Esophagus muscularis mucosa (tissue), 4 donors: ENCODE results near the gene SYNE1.

Source experiments
- CTCF ChIP-seq, 3 experiments: fragments of 200-600 bp in 2 of 3; fragments of 450-650 bp in 1 of 3; sonication (generic) in 2 of 3; IDR thresholded peaks; one replicate each; pipeline ENCODE4 v1.5.1; 2017 to 2019; ENCODE audit warnings: antibody characterized with exemption in 3 of 3, mild to moderate bottlenecking in 2 of 3, moderate library complexity in 1 of 3
- EP300 ChIP-seq: sonication (generic); formaldehyde crosslinking; IDR thresholded peaks from one replicate; pipeline ENCODE4 v1.6.1; 2017; ENCODE audit warnings: antibody characterized with exemption
- POLR2A ChIP-seq: fragments of 450-650 bp; IDR thresholded peaks from one replicate; pipeline ENCODE4 v1.6.1; 2017; ENCODE audit warnings: antibody characterized with exemption, moderate library complexity, mild to moderate bottlenecking, low read depth
- POLR2AphosphoS5 ChIP-seq, 2 donors: sonication (generic); formaldehyde crosslinking; IDR thresholded peaks; one replicate each; pipeline ENCODE4 v1.6.1; 2017; ENCODE audit warnings: antibody characterized with exemption in 2 of 2

- TF ChIP-seq CTCF (IDR thresholded peaks at IDR 0.05) (no peak), POLR2A (no peak), POLR2AphosphoS5 (IDR thresholded peaks at IDR 0.05) (no peak), EP300 (no peak)
These were observed 175.6 kb downstream of the SYNE1 start for GRCh38 chr6:152461556-152461955.
